NB4 (cell line): ENCODE results near the gene SPAG8.

Experiments
- DNase-seq: peaks from one replicate; pipeline ENCODE4 v3.0.0; 2010; ENCODE audit warnings: low read depth
- H3K4me3 ChIP-seq: one replicate; pipeline ENCODE4 v1.5.1; 2011; ENCODE audit warnings: mild to moderate bottlenecking, low read depth, low read length, moderate library complexity
- CTCF ChIP-seq: IDR thresholded peaks from one replicate; pipeline ENCODE4 v1.5.1; 2012; ENCODE audit warnings: low read depth, low read length
- MYC ChIP-seq: IDR thresholded peaks from 2 replicates; pipeline ENCODE4 v1.6.1; 2011; ENCODE audit warnings: low read depth, low read length
- POLR2A ChIP-seq: IDR thresholded peaks from 2 replicates; pipeline ENCODE4 v1.6.1; 2011; ENCODE audit warnings: mild to moderate bottlenecking; ENCODE audit not compliant: insufficient read length; ENCODE audit errors: extremely low read depth
- TF ChIP-seq, protein P1 (sequence below): IDR thresholded peaks from 2 replicates; pipeline ENCODE4 v1.6.1; 2011; ENCODE audit warnings: low read depth, low read length

Gene SPAG8

DNA sequence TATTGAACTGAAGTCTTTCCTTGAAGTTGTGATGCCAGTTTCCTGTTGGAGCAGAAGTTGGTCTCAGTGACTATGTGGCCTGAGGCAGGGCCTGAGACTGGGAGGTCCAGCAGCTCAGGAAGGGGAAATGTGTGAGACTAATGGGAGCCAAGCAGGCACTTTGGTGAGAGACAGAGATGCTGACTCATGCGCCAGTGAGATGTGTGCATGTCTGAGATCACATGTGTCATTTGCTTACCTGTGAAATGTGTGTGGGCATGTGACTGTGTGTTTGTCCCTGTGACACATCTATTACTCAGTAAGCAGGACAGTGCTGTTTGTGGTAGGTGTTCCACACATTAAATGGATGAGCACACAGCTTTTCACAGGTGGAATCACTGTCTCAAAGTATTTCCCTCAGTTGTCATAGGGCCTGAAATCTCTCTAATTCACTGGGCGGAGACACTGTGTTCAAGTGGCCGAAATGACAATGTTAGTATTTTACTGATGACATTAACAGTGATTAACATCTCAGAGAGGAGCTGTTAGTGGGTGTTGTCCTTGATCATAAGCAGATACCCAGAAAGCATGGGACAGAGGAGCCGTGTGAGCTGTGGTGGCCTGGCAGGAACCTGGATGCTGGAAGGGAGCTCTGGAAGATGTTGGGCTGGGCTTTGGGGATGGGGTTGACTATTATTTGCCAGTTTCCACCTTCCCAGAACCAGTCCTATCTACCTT is 13.2 kb downstream of the SPAG8 start:
- no peak for DNase-seq
- TF ChIP-seq MYC (no peak), CTCF (no peak), POLR2A (no peak)
- TF ChIP-seq, protein P1, sequence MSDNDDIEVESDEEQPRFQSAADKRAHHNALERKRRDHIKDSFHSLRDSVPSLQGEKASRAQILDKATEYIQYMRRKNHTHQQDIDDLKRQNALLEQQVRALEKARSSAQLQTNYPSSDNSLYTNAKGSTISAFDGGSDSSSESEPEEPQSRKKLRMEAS = no peak
- no peak overlapping the region for H3K4me3 ChIP-seq

GRCh38 chr9:35797311-35798109 is 14.6 kb downstream of the SPAG8 start:
- no peak for TF ChIP-seq POLR2A
- TF ChIP-seq MYC = no peak
- TF ChIP-seq CTCF = no peak
- TF ChIP-seq, protein P1 = no peak
- no peak overlapping the region for H3K4me3 ChIP-seq
- DNase-seq = no peak

- TF ChIP-seq CTCF = no peak
- TF ChIP-seq MYC = no peak
- TF ChIP-seq, protein P1 = no peak
- no peak for TF ChIP-seq POLR2A
- H3K4me3 ChIP-seq = no peak overlapping the region
- DNase-seq = no peak
Observed at GRCh38 chr9:35795695-35796094, 16.4 kb downstream of the SPAG8 start.

- DNase-seq = no peak
- H3K4me3 ChIP-seq = no peak overlapping the region
- TF ChIP-seq CTCF (no peak), POLR2A (no peak), MYC (no peak)
- TF ChIP-seq, protein P1 = no peak
Observed at GRCh38 chr9:35793461-35793860, 18.6 kb downstream of the SPAG8 start.

GRCh38 chr9:35792826-35793225 is 19.2 kb downstream of the SPAG8 start:
- TF ChIP-seq CTCF (no peak), MYC (no peak), POLR2A (no peak)
- TF ChIP-seq, protein P1 = no peak
- no peak for DNase-seq
- no peak overlapping the region for H3K4me3 ChIP-seq
